Measurements from ENCODE around the gene BPNT1. TPM values are rescaled to one million over a fixed set of nuclear protein-coding genes. Genes with fewer than 3 reads are reported as not detected.

BPNT1 gene
- total and polyA plus RNA-seq, 4 donors: 11.5 to 16.4 (median 12.6) TPM

GRCh38 chr1:220119043-220119512, 29.5 kb upstream of the BPNT1 start:
- Histone ChIP-seq H3K9ac (ENCODE audit: low read depth in 1 of 2, low read length in 2 of 2) (no peak overlapping the region), H3K36me3 (ENCODE audit: control insufficient read depth in 4 of 4, insufficient read depth in 3 of 4, low read depth in 1 of 4, low read length in 3 of 4) (peaks cover 0 to 15% (median 9%) of the 10 kb centered on the region in 4 donors), H3K4me1 (ENCODE audit: control insufficient read depth in 4 of 4, insufficient read depth in 4 of 4, low read length in 3 of 4) (peaks cover 0 to 7% (median under 1%) of the 10 kb centered on the region in 4 donors), H3K9me3 (ENCODE audit: control insufficient read depth in 4 of 4, low read length in 3 of 4) (no peaks in the 10 kb centered on the region), H3K27ac (ENCODE audit: low read depth in 1 of 2, low read length in 2 of 2) (no peak overlapping the region), H3K4me3 (ENCODE audit: low read depth in 1 of 3, low read length in 3 of 3) (no peak overlapping the region), H3K27me3 (ENCODE audit: control insufficient read depth in 4 of 4, insufficient read depth in 4 of 4, low read length in 3 of 4) (no peaks in the 10 kb centered on the region)
- TF ChIP-seq, protein P1, sequence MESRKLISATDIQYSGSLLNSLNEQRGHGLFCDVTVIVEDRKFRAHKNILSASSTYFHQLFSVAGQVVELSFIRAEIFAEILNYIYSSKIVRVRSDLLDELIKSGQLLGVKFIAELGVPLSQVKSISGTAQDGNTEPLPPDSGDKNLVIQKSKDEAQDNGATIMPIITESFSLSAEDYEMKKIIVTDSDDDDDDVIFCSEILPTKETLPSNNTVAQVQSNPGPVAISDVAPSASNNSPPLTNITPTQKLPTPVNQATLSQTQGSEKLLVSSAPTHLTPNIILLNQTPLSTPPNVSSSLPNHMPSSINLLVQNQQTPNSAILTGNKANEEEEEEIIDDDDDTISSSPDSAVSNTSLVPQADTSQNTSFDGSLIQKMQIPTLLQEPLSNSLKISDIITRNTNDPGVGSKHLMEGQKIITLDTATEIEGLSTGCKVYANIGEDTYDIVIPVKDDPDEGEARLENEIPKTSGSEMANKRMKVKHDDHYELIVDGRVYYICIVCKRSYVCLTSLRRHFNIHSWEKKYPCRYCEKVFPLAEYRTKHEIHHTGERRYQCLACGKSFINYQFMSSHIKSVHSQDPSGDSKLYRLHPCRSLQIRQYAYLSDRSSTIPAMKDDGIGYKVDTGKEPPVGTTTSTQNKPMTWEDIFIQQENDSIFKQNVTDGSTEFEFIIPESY (IDR thresholded peaks at IDR 0.05): no peak
- TF ChIP-seq, protein P2, sequence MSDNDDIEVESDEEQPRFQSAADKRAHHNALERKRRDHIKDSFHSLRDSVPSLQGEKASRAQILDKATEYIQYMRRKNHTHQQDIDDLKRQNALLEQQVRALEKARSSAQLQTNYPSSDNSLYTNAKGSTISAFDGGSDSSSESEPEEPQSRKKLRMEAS (IDR thresholded peaks at IDR 0.05): no peak
- TF ChIP-seq ATF3 (IDR thresholded peaks at IDR 0.05) (no peak), RXRA (IDR thresholded peaks at IDR 0.05) (no peak), JUND (IDR thresholded peaks at IDR 0.05) (no peak), YY1 (IDR thresholded peaks at IDR 0.05) (no peak), FOXA1 (IDR thresholded peaks at IDR 0.05) (no peak), HNF4G (IDR thresholded peaks at IDR 0.05) (no peak), EGR1 (IDR thresholded peaks at IDR 0.05; ENCODE audit: low read depth in 2 of 2) (no peak), GABPA (IDR thresholded peaks at IDR 0.05 in 1 of 2, conservative IDR thresholded peaks at IDR 0.05 in 1 of 2) (no peak), NR2F2 (IDR thresholded peaks at IDR 0.05) (no peak), CTCF (IDR thresholded peaks at IDR 0.05; ENCODE audit: low read depth, low read length, missing input control) (no peak), TAF1 (conservative IDR thresholded peaks at IDR 0.05) (no peak)
- TF ChIP-seq, protein P3, sequence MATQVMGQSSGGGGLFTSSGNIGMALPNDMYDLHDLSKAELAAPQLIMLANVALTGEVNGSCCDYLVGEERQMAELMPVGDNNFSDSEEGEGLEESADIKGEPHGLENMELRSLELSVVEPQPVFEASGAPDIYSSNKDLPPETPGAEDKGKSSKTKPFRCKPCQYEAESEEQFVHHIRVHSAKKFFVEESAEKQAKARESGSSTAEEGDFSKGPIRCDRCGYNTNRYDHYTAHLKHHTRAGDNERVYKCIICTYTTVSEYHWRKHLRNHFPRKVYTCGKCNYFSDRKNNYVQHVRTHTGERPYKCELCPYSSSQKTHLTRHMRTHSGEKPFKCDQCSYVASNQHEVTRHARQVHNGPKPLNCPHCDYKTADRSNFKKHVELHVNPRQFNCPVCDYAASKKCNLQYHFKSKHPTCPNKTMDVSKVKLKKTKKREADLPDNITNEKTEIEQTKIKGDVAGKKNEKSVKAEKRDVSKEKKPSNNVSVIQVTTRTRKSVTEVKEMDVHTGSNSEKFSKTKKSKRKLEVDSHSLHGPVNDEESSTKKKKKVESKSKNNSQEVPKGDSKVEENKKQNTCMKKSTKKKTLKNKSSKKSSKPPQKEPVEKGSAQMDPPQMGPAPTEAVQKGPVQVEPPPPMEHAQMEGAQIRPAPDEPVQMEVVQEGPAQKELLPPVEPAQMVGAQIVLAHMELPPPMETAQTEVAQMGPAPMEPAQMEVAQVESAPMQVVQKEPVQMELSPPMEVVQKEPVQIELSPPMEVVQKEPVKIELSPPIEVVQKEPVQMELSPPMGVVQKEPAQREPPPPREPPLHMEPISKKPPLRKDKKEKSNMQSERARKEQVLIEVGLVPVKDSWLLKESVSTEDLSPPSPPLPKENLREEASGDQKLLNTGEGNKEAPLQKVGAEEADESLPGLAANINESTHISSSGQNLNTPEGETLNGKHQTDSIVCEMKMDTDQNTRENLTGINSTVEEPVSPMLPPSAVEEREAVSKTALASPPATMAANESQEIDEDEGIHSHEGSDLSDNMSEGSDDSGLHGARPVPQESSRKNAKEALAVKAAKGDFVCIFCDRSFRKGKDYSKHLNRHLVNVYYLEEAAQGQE (IDR thresholded peaks at IDR 0.05): no peak
- DNase-seq (ENCODE audit: low spot score): no peak
- WGBS: 79% methylated on average over 6 of the region's 6 CpGs

GRCh38 chr1:220113136-220113695, 23.6 kb upstream of the BPNT1 start:
- peak; percentile 26 to 50 for TF ChIP-seq RAD21 (IDR thresholded peaks at IDR 0.05)
- TF ChIP-seq, protein P1 (IDR thresholded peaks at IDR 0.05): no peak
- peak; percentile 27 for TF ChIP-seq CTCF (IDR thresholded peaks at IDR 0.05; ENCODE audit: low read depth, low read length, missing input control)
- TF ChIP-seq HNF4A (conservative IDR thresholded peaks at IDR 0.05): no peak
- no peak for TF ChIP-seq TAF1 (conservative IDR thresholded peaks at IDR 0.05)
- Histone ChIP-seq H3K27me3 (ENCODE audit: control insufficient read depth in 4 of 4, insufficient read depth in 4 of 4, low read length in 3 of 4) (no peaks in the 10 kb centered on the region), H3K36me3 (ENCODE audit: control insufficient read depth in 4 of 4, insufficient read depth in 3 of 4, low read depth in 1 of 4, low read length in 3 of 4) (peaks cover 5 to 29% (median 22%) of the 10 kb centered on the region in 4 donors), H3K4me3 (ENCODE audit: low read depth in 1 of 3, low read length in 3 of 3) (no peak overlapping the region), H3K9me3 (ENCODE audit: control insufficient read depth in 4 of 4, low read length in 3 of 4) (no peaks in the 10 kb centered on the region), H3K27ac (ENCODE audit: low read depth in 1 of 2, low read length in 2 of 2) (no peak overlapping the region), H3K4me1 (ENCODE audit: control insufficient read depth in 4 of 4, insufficient read depth in 4 of 4, low read length in 3 of 4) (no peaks in the 10 kb centered on the region), H3K9ac (ENCODE audit: low read depth in 1 of 2, low read length in 2 of 2) (no peak overlapping the region)
- 86% methylated on average over 5 of the region's 5 CpGs for WGBS
- DNase-seq (ENCODE audit: low spot score): no peak
